GM12891 (cell line): Measurements from ENCODE around the gene PNPLA7.

Source experiments
- DNase-seq: peaks from one replicate; pipeline ENCODE4 v3.0.0; 2011; ENCODE audit warnings: low spot score; ENCODE audit not compliant: insufficient read length
- FAIRE-seq: peaks from 2 replicates; lab custom pipeline; 2011; peaks lifted over from hg19 to GRCh38; lab: Jason Lieb, UNC
- PAX5 ChIP-seq: IDR thresholded peaks from 2 replicates; pipeline ENCODE4 v1.6.1; 2011; ENCODE audit warnings: low read length, moderate library complexity, mild to moderate bottlenecking; ENCODE audit not compliant: insufficient read depth, severe bottlenecking
- POLR2A ChIP-seq: IDR thresholded peaks from 2 replicates; pipeline ENCODE4 v1.6.1; 2011; ENCODE audit warnings: low read depth, low read length, control low read depth
- POLR2AphosphoS5 ChIP-seq: IDR thresholded peaks from 2 replicates; pipeline ENCODE4 v1.6.1; 2011; ENCODE audit warnings: low read depth, low read length, control low read depth
- POU2F2 ChIP-seq: IDR thresholded peaks from 2 replicates; pipeline ENCODE4 v1.6.1; 2011; ENCODE audit warnings: low read depth, mild to moderate bottlenecking, control low read depth, low read length, moderate library complexity
- SPI1 ChIP-seq: IDR thresholded peaks from 2 replicates; pipeline ENCODE4 v1.6.1; 2011; ENCODE audit warnings: low read depth, low read length, control low read depth
- TAF1 ChIP-seq: IDR thresholded peaks from 2 replicates; pipeline ENCODE4 v1.6.1; 2011; ENCODE audit warnings: low read depth, low read length, control low read depth

Gene PNPLA7

DNA sequence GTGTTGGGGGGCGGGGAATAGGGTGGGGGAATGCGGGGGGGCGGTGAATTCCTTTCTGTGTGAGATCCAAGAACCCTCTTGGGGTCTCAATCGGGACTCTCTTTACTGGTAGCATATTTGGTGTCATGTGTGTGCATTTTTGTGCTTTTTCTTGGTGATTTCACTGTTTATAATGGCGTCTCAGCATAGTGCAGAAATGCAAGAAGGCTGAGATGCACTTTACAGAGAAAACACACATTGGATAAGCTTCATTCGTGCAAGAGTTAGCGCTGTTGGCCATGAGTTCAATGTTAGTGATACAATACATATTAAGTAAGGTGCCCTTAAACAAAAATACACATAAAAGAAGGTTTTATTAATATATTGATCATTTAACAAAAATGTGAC, 108.3 kb downstream of the PNPLA7 start:
- DNase-seq (no peak), FAIRE-seq (no peak)
- TF ChIP-seq POLR2AphosphoS5 (no peak), POU2F2 (no peak), PAX5 (no peak), SPI1 (no peak), TAF1 (no peak), POLR2A (no peak)

DNA sequence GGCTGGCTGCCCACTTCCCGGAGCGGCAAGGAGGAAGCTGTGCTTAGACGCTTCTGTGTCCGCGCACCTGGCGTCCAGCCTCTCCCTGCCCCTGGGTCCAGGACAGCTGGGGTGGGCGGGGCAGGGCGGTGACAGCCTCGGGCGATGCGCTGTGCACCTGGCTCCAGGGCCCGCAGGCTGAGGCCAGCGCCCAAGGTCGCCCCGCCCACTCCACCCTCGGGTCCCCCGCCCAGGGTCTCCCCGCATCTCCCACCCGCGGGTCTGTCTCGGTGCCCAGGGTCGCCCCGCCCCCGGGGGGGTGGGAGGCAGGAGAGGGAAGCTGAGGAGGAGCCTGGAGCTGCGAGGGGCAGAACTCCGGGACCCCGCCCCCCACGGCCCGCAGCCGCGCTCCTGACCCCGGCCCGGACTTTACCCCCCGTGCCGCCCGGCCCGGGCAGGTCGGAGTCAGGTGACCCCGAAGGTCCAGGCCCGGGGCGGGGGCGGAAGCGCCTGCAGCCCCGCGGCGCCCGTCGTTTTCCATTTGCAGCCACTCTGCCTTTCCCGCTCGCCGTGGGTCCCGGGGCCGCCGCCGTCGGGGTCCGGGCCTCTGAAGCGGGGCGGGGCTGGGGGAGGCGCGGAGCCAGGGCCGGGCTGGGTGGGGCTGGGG, 108.8 kb downstream of the PNPLA7 start, which contains the start of gene ENTPD8:
Gene ENTPD8, minus strand, starts transcription at position 69 of the 646 bp plus-strand sequence. CDS start 3,072 bp downstream, outside the sequence.
- TF ChIP-seq SPI1 (no peak), PAX5 (no peak), POLR2AphosphoS5 (no peak), POLR2A (no peak), POU2F2 (no peak), TAF1 (no peak)
- no peak for FAIRE-seq
- no peak for DNase-seq

DNA sequence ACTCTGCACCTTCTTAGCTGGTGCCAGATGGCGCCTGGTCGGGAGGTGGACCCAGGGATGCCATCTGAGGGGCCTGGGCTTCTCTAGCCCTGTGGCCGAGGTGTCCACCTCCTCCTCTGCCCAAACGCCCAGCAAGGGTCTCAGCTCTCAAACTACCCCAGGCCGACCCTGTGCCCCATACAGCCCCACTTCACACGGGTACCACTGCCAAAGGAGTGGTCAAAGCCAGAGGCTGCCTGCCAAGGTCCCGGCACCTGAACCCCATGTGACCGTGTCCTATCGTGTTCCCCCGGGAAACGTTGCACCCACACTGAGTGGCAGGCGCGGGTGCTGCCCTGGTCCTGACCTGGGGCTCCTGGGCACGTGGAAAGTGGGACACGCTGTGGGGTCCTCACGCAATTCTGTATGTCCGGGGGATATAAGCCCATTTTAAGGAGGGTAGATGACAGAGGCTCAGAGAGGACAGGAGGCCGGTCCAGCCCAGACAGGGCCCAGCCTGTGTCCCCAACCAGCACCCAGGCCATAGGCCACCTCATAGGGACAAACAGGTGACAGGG, 111.0 kb downstream of the PNPLA7 start:
- FAIRE-seq = no peak
- no peak for DNase-seq
- TF ChIP-seq POLR2A = no peak
- TF ChIP-seq PAX5 = no peak
- TF ChIP-seq TAF1 = no peak
- TF ChIP-seq POU2F2 = no peak

GRCh38 chr9:137438591-137439157, 111.5 kb downstream of the PNPLA7 start:
- TF ChIP-seq POU2F2 = no peak
- FAIRE-seq (no peak), DNase-seq (no peak)

- no peak for TF ChIP-seq POLR2AphosphoS5
- TF ChIP-seq TAF1 = no peak
- no peak for TF ChIP-seq POLR2A
- no peak for TF ChIP-seq PAX5
- no peak for TF ChIP-seq POU2F2
- no peak for TF ChIP-seq SPI1
- DNase-seq (no peak), FAIRE-seq (no peak)
Observed at GRCh38 chr9:137437691-137438590, 112.3 kb downstream of the PNPLA7 start.

GRCh38 chr9:137436761-137437600, 113.2 kb downstream of the PNPLA7 start:
- FAIRE-seq = no peak
- DNase-seq = no peak
- TF ChIP-seq POU2F2 = no peak
- no peak for TF ChIP-seq PAX5
- TF ChIP-seq SPI1 = no peak
- no peak for TF ChIP-seq POLR2A
- no peak for TF ChIP-seq POLR2AphosphoS5
- no peak for TF ChIP-seq TAF1

DNA sequence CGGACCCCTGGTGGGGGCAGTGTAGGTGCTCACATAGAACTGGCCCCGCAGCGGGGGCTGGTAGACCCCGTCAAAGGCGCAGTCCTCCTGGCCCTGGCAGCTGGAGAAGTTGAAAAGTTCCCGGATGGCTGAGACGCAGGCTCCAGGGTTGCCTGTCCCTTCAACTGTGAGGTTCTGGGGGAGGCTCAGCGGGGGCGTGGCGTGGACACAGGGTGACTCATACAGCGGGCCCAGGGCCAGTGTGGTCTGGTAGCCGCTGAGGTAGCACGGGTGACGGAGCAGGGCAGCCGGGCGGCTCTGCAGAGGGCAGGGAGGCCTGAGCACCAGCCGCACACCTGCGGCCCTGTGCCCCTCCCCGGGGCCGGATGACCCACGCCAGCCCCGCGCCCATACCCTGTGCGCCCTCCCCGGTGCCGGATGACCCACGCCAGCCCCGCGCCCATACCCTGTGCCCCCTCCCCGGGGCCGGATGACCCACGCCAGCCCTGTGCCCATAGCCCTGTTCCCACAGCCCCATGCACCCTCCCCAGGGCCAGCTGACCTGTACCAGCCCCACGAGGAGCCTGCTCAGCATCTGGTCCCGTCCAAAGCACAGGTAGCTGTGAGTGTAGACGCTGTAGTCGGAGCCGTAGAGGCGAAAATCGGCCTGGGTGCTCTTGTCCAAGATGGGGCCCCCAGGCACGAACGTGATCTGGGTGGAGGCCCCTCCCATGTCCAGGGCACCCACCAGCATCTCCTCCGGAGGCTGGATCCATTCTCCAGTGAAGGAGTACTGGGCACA, 114.0 kb downstream of the PNPLA7 start:
- FAIRE-seq (no peak), DNase-seq (no peak)
- TF ChIP-seq PAX5 = no peak

DNA sequence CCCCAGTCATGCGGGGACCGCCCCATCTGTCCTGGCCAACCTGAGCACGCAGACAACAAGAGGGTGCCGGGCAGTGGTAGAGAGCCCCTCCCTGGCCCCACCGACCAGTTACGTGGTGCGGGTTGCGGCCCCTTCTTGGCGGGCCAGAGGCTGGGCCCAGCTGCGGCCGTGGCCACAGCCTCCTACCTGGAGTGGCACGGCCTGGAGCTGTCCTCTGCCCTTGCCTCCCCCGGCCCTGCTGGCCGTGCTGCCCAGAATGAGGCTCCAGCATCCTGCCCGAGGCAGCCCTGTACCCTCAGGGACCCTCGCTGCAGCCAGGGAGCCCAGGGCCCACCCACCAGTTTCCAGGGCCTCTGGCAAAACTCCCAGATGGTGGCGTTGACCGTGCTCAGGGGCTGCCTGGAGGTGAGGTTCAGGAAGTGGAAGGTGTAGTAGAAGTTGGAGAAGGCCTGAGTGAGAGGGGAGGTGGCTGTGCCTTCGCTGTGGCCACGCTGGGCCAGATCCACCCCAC, 114.8 kb downstream of the PNPLA7 start:
- DNase-seq = no peak
- TF ChIP-seq TAF1 (no peak), POLR2AphosphoS5 (no peak), SPI1 (no peak), PAX5 (no peak), POLR2A (no peak), POU2F2 (no peak)
- no peak for FAIRE-seq
